B cell (primary cell): ENCODE measurements around the gene CACTIN. TPM values are rescaled to one million over a fixed set of nuclear protein-coding genes. Genes with fewer than 3 reads are reported as not detected.

ENCODE experiments used
- ATAC-seq: fragments of 200-7000 bp; cut with Tn5 transposase; one replicate; pipeline ENCODE4 v1.10.0; 2021; ENCODE audit warnings: low read depth, mild to moderate bottlenecking, moderate number of reproducible peaks, moderate library complexity
- CTCF ChIA-PET: fragments of 350-600 bp; sonication (Branson Sonifier 250); formaldehyde crosslinking; loops from one replicate; lab custom pipeline; 2021; ENCODE audit warnings: antibody characterized with exemption, inconsistent platforms; lab: Charles Lee
- POLR2A ChIA-PET: fragments of 350-600 bp; sonication (Branson Sonifier 250); formaldehyde crosslinking; loops from one replicate; lab custom pipeline; 2021; ENCODE audit warnings: antibody characterized with exemption; lab: Charles Lee
- DNase-seq: peaks from one replicate; pipeline ENCODE4 v3.0.0; 2013
- H2AFZ ChIP-seq: 2 replicates; pipeline ENCODE4 v1.6.1; 2012; ENCODE audit warnings: mild to moderate bottlenecking, low read depth, low read length; ENCODE audit not compliant: insufficient read depth, poor library complexity, severe bottlenecking
- H3K27ac ChIP-seq, 2 donors: 1 replicate in 1 of 2; 2 replicates in 1 of 2; pipeline ENCODE4 v1.5.1; 2012 to 2013; ENCODE audit warnings: low read length in 2 of 2, mild to moderate bottlenecking in 2 of 2, moderate library complexity in 1 of 2
- H3K27me3 ChIP-seq, 4 experiments: fragments of 200-600 bp in 1 of 4; sonication (generic) in 1 of 4; replicated peaks in 1 of 4; 1 replicate in 2 of 4; 2 replicates in 2 of 4; pipeline versions ENCODE4 v1.6.1 to v1.7.0; 2013 to 2016; ENCODE audit warnings: low read length in 3 of 4, mild to moderate bottlenecking in 2 of 4, mixed read lengths in 1 of 4, moderate library complexity in 1 of 4; ENCODE audit not compliant: insufficient read depth in 4 of 4, control insufficient read depth in 3 of 4; ENCODE audit errors: control extremely low read depth in 1 of 4
- H3K36me3 ChIP-seq, 2 experiments: replicated peaks in 1 of 2; 1 replicate in 1 of 2; 2 replicates in 1 of 2; pipeline versions ENCODE4 v1.6.1 to v1.7.1; 2013; ENCODE audit warnings: low read length in 1 of 2; ENCODE audit not compliant: insufficient read depth in 2 of 2, control insufficient read depth in 1 of 2; ENCODE audit errors: control extremely low read depth in 1 of 2, extremely low read depth in 1 of 2
- H3K4me1 ChIP-seq, 2 donors: fragments of 200-600 bp in 1 of 2; sonication (generic) in 1 of 2; 1 replicate in 1 of 2; 2 replicates in 1 of 2; pipeline versions ENCODE4 v1.5.1 to v1.6.1; 2013 to 2017; ENCODE audit warnings: low read length in 2 of 2; ENCODE audit not compliant: control insufficient read depth in 2 of 2, insufficient read depth in 2 of 2
- H3K4me2 ChIP-seq: replicated peaks from 2 replicates; pipeline ENCODE3; 2012; ENCODE audit warnings: mild to moderate bottlenecking, low read depth, low read length; ENCODE audit not compliant: poor library complexity, severe bottlenecking
- H3K4me3 ChIP-seq, 5 experiments: fragments of 200-600 bp in 1 of 5; sonication (generic) in 1 of 5; 1 replicate in 3 of 5; 2 replicates in 2 of 5; pipeline versions ENCODE4 v1.5.1 to v1.7.0; 2011 to 2016; ENCODE audit warnings: low read length in 4 of 5, mild to moderate bottlenecking in 4 of 5, low read depth in 2 of 5, control low read depth in 1 of 5, moderate library complexity in 1 of 5; ENCODE audit not compliant: insufficient read depth in 1 of 5; ENCODE audit errors: control extremely low read depth in 1 of 5, extremely low read depth in 1 of 5
- H3K79me2 ChIP-seq: fragments of 200-600 bp; sonication (generic); one replicate; pipeline ENCODE4 v1.6.0; 2016; ENCODE audit warnings: low read length; ENCODE audit not compliant: control insufficient read depth, insufficient read depth
- H3K9ac ChIP-seq: fragments of 200-600 bp; sonication (generic); 2 replicates; pipeline ENCODE4 v1.6.1; 2017; ENCODE audit warnings: mild to moderate bottlenecking, low read length, moderate library complexity
- H3K9me3 ChIP-seq, 3 donors: one replicate each; pipeline versions ENCODE4 v1.6.1 to v1.7.1; 2013; ENCODE audit warnings: low read length in 2 of 3; ENCODE audit not compliant: control insufficient read depth in 2 of 3, insufficient read depth in 1 of 3; ENCODE audit errors: control extremely low read depth in 1 of 3
- H4K20me1 ChIP-seq: 2 replicates; pipeline ENCODE4 v1.6.0; 2012; ENCODE audit warnings: mild to moderate bottlenecking, low read length; ENCODE audit not compliant: insufficient read depth, control insufficient read depth, poor library complexity, severe bottlenecking
- H3K27ac Mint-ChIP-seq: one replicate; pipeline ENCODE4 v1.8.0; 2021; ENCODE audit warnings: mixed read lengths
- H3K27me3 Mint-ChIP-seq: one replicate; pipeline ENCODE4 v1.8.0; 2021; ENCODE audit warnings: mixed read lengths
- H3K4me1 Mint-ChIP-seq: one replicate; pipeline ENCODE4 v1.8.0; 2021; ENCODE audit warnings: mixed read lengths
- H3K4me3 Mint-ChIP-seq: one replicate; pipeline ENCODE4 v1.8.0; 2021; ENCODE audit warnings: mixed read lengths
- H3K9me3 Mint-ChIP-seq: one replicate; pipeline ENCODE4 v1.8.0; 2022; ENCODE audit warnings: mixed read lengths; ENCODE audit not compliant: insufficient read depth
- EZH2 ChIP-seq: IDR thresholded peaks from 2 replicates; pipeline ENCODE4 v1.6.1; 2012; ENCODE audit warnings: borderline replicate concordance, low read depth, mild to moderate bottlenecking, moderate library complexity, low read length; ENCODE audit not compliant: insufficient read depth, poor library complexity, severe bottlenecking
- WGBS: methylation state at CpG from one replicate; pipeline ENCODE4 v1.1.5; 2013; ENCODE audit warnings: missing lambda C conversion rate; ENCODE audit not compliant: insufficient coverage; 5-methylcytosine and 5-hydroxymethylcytosine counted together
- intact Hi-C: fragments of 100-400 bp; cut with micrococcal nuclease; formaldehyde crosslinking; loops from one replicate; pipeline ENCODE4 v1.10.0; 2022
- polyA plus RNA-seq: library from polyadenylated mRNA; depleted of rRNA; stranded (reverse); fragments of >200 nt; gene quantifications from 2 replicates; pipeline ENCODE4 v1.2.3, GENCODE V29; 2012
- total RNA-seq, 2 donors: library from RNA; stranded (reverse); fragments of 120-200 nt in 1 of 2; gene quantifications; 1 replicate in 1 of 2; 2 replicates in 1 of 2; pipeline versions ENCODE4 v1.2.3 to v1.2.4, GENCODE V29; 2013 to 2022
- TF ChIP-seq, protein P1 (sequence below): fragments of 200-600 bp; IDR thresholded peaks from one replicate; pipeline ENCODE4 v1.8.0; 2022; ENCODE audit warnings: antibody characterized with exemption, mild to moderate bottlenecking

Gene CACTIN
- total and polyA plus RNA-seq, 2 donors (not counting 1 experiment from before 2014, with no cell fraction given) = 40.6 to 41.8 TPM

DNA sequence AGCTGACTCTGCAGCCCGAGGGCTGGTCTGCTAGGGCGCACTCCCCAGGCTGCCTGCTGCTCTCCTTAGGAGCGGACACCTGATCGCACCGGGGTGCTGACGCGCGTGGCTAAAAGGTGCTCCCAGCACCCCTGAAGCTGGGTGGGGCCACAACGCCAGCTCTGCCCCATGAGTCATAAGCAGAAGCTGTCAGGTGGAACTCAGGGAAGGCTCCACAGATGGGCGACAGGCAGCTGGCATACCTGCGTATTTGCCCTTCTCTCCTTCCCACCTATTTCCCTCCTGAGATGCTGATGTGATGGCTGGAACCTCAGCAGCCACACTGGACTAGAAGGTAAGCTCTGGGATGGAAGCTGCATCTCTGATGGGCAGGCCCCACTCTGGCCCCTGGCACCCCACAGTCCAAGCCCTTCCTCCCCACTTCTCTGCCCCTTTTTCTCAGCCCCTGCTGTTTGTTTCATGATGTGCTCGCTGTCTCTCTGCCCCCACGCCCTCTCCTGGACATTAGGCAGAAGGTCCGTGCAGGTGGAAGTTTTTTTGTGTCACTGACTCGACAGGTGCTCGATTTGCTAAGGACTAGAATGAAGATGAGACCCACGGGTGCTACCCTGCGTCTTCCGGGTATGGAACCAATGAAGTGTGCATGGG lies 30.3 kb upstream of the CACTIN start:
- Histone ChIP-seq H3K79me2 (peaks cover 4% of the 10 kb centered on the region), H2AFZ (no peak overlapping the region), H3K9me3 (peaks cover 0 to 18% (median 3%) of the 10 kb centered on the region in 3 donors), H3K4me3 (no peak overlapping the region), H3K9ac (no peak overlapping the region), H3K27ac (no peak overlapping the region), H3K27me3 (no peaks in the 10 kb centered on the region), H3K4me1 (peaks cover 0 to 12% of the 10 kb centered on the region in 2 donors), H4K20me1 (no peaks in the 10 kb centered on the region), H3K36me3 (peaks cover 0 to 22% of the 10 kb centered on the region in 2 experiments), H3K4me2 (no peak overlapping the region)
- DNase-seq (no peak), ATAC-seq (peak; percentile 19)
- ChIA-PET POLR2A (no interaction called here), CTCF (interaction anchor here (0.7 to 1.0 kb wide), 4 partner anchors 9 to 112 kb away, joined by 3 to 4 read pairs (median 3); partner anchors contain the start of gene PIP5K1C)
- Mint-ChIP-seq H3K9me3 (no peaks in the 10 kb centered on the region), H3K27me3 (no peaks in the 10 kb centered on the region), H3K4me1 (peaks cover 7% of the 10 kb centered on the region), H3K4me3 (peak overlapping the region; percentile 23), H3K27ac (no peak overlapping the region)
- intact Hi-C loops = no loop called here
- 94% methylated on average over 17 of the region's 19 CpGs for WGBS
- TF ChIP-seq, protein P1, sequence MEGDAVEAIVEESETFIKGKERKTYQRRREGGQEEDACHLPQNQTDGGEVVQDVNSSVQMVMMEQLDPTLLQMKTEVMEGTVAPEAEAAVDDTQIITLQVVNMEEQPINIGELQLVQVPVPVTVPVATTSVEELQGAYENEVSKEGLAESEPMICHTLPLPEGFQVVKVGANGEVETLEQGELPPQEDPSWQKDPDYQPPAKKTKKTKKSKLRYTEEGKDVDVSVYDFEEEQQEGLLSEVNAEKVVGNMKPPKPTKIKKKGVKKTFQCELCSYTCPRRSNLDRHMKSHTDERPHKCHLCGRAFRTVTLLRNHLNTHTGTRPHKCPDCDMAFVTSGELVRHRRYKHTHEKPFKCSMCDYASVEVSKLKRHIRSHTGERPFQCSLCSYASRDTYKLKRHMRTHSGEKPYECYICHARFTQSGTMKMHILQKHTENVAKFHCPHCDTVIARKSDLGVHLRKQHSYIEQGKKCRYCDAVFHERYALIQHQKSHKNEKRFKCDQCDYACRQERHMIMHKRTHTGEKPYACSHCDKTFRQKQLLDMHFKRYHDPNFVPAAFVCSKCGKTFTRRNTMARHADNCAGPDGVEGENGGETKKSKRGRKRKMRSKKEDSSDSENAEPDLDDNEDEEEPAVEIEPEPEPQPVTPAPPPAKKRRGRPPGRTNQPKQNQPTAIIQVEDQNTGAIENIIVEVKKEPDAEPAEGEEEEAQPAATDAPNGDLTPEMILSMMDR = no peak
- no peak for TF ChIP-seq EZH2

DNA sequence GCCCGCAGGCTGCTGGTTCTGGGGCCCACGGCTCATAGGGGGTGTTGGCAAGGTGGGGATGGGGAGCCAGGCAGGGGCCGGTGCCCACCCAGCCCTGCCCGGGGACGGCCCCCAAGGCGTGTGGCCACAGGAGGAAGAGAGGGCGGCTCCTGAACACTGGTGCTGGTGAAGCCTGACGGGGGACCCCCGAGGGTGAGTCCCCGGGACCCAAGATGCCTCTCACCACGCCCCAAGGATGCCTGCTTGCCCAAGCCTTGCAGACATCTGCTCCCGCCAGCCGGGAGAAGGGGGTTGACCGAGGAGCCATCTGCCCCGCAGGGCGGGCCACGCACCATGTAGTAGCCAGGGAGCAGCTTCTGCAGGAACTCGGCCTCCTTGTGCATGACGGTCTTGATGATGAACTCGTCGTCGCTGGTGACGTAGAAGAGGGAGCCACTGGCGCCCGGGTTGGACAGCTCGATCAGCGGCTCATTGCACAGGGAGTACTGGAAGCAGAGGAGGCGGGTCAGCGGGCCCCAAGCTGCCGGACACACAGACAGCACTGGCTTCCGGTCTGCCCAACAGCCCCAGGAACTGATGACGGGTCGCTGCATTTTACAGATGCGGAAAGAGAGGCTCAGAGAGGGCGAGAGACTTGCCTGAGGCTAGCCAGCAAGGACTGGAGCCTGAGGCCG lies 29.6 kb upstream of the CACTIN start:
- peaks cover 7% of the 10 kb centered on the region for H3K4me1 Mint-ChIP-seq
- peak overlapping the region; percentile 53 for H3K27ac Mint-ChIP-seq
- 76% methylated on average over 36 of the region's 36 CpGs for WGBS
- H3K79me2 ChIP-seq = peaks cover 4% of the 10 kb centered on the region
- ChIA-PET POLR2A (no interaction called here), CTCF (interaction anchor here (0.8 to 1.0 kb wide), 4 partner anchors 18 to 111 kb away, joined by 3 to 4 read pairs (median 3); partner anchors contain the start of gene PIP5K1C)
- H3K36me3 ChIP-seq = peaks cover 0 to 29% of the 10 kb centered on the region in 2 experiments
- no peak overlapping the region for H3K4me2 ChIP-seq
- H3K4me1 ChIP-seq = peaks cover 0 to 12% of the 10 kb centered on the region in 2 donors
- H3K9me3 Mint-ChIP-seq = no peaks in the 10 kb centered on the region
- H4K20me1 ChIP-seq = no peaks in the 10 kb centered on the region
- TF ChIP-seq EZH2 = no peak
- TF ChIP-seq, protein P1 = no peak
- DNase-seq (no peak), ATAC-seq (peak; percentile 8)
- no peaks in the 10 kb centered on the region for H3K27me3 ChIP-seq
- no peak overlapping the region for H3K4me3 ChIP-seq
- H3K4me3 Mint-ChIP-seq = peak overlapping the region; percentile 23
- no peak overlapping the region for H3K27ac ChIP-seq
- no peaks in the 10 kb centered on the region for H3K27me3 Mint-ChIP-seq
- H3K9me3 ChIP-seq = peaks cover 0 to 12% (median under 1%) of the 10 kb centered on the region in 3 donors
- no peak overlapping the region for H2AFZ ChIP-seq
- no peak overlapping the region for H3K9ac ChIP-seq
- intact Hi-C loops = no loop called here
